AG04450 (cell line): Measurements from ENCODE around the gene LIN37. TPM values are rescaled to one million over a fixed set of nuclear protein-coding genes. Genes with fewer than 3 reads are reported as not detected.

Source experiments
- CTCF ChIA-PET: fragments of 300-600, 350-600 bp; formaldehyde crosslinking; extraction: SDS; loops from one replicate; lab custom pipeline; 2022; ENCODE audit warnings: antibody characterized with exemption, inconsistent platforms; lab: Charles Lee
- POLR2A ChIA-PET: fragments of 350-600 bp; formaldehyde crosslinking; extraction: SDS; loops from one replicate; lab custom pipeline; 2021; ENCODE audit warnings: antibody characterized with exemption, inconsistent platforms; lab: Yijun Ruan, JAX
- DNase-seq: peaks from one replicate; pipeline ENCODE4 v3.0.0-alpha.2; 2011; ENCODE audit warnings: low read depth, low spot score
- H3K27ac ChIP-seq: one replicate; pipeline ENCODE4 v1.5.1; 2012; ENCODE audit warnings: low read depth, low read length, control low read depth
- H3K27me3 ChIP-seq: one replicate; pipeline ENCODE4 v1.6.0; 2012; ENCODE audit warnings: low read length; ENCODE audit not compliant: control insufficient read depth, insufficient read depth
- H3K4me3 ChIP-seq: 2 replicates; pipeline ENCODE4 v1.5.1; 2011; ENCODE audit warnings: mild to moderate bottlenecking, low read depth, low read length, control low read depth
- H3K9me3 ChIP-seq: 2 replicates; pipeline ENCODE4 v1.5.1; 2012; ENCODE audit warnings: low read length; ENCODE audit not compliant: control insufficient read depth, insufficient read depth
- polyA plus RNA-seq: library from polyadenylated mRNA; depleted of rRNA; stranded (reverse); fragments of >200 nt; gene quantifications from 2 replicates; pipeline ENCODE4 v1.2.3, GENCODE V29; 2011
- TF ChIP-seq, protein P1 (sequence below): IDR thresholded peaks from 2 replicates; pipeline ENCODE4 v1.5.1; 2011; ENCODE audit warnings: low read depth, low read length, control low read depth, inconsistent platforms

Gene LIN37
- polyA plus RNA-seq, 1 experiment: 5.5 TPM

- H3K4me3 ChIP-seq: no peak overlapping the region
- ChIA-PET CTCF (no interaction called here), POLR2A (no interaction called here)
- TF ChIP-seq, protein P1, sequence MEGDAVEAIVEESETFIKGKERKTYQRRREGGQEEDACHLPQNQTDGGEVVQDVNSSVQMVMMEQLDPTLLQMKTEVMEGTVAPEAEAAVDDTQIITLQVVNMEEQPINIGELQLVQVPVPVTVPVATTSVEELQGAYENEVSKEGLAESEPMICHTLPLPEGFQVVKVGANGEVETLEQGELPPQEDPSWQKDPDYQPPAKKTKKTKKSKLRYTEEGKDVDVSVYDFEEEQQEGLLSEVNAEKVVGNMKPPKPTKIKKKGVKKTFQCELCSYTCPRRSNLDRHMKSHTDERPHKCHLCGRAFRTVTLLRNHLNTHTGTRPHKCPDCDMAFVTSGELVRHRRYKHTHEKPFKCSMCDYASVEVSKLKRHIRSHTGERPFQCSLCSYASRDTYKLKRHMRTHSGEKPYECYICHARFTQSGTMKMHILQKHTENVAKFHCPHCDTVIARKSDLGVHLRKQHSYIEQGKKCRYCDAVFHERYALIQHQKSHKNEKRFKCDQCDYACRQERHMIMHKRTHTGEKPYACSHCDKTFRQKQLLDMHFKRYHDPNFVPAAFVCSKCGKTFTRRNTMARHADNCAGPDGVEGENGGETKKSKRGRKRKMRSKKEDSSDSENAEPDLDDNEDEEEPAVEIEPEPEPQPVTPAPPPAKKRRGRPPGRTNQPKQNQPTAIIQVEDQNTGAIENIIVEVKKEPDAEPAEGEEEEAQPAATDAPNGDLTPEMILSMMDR: no peak
- DNase-seq: no peak
- no peak overlapping the region for H3K27ac ChIP-seq
- H3K9me3 ChIP-seq: no peaks in the 10 kb centered on the region
- no peaks in the 10 kb centered on the region for H3K27me3 ChIP-seq
Measured at GRCh38 chr19:35789978-35790944, 41.9 kb downstream of the LIN37 start.

DNA sequence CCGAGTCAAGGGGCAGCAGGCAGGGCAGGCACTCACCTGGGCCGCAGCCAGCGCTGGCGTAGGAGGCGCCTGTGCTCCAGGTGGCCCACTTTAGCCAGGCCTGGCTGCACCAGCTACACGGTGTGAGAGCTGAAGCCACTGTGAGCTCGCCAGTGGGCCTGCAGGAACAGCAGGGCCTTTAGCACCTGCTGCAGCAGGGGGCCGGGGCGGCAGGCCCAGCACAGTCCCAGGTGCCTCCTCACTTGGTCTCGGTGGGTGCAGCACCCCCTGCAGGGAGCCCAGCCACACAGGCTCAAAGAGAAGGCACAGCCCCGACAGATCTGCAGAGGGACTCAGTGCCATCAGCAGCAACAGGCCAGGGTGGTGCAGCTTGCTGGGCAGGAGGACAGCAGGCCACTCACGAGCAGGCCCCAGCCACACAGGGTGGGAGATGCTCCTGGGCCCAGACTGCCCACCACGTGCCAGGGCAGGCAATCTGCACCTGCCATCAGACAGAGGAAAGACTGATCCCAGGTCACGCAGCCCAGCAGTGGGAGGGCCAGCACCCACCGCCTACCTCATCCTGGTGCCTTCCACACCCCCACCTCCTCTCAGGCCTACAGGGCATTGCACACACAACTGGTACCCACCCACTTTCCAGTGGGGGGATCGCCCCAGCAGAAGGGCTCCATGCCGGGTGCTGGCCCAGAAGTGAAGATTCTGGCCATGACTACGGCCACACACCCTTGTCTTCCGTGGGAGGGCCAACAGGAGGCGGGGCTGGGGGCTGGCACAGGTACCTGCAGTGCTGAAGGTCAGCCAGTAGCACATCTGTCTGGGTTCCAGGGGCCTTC lies 42.8 kb downstream of the LIN37 start:
- H3K27me3 ChIP-seq: peaks cover 4% of the 10 kb centered on the region
- CTCF ChIA-PET: no interaction called here
- no peak for DNase-seq

DNA sequence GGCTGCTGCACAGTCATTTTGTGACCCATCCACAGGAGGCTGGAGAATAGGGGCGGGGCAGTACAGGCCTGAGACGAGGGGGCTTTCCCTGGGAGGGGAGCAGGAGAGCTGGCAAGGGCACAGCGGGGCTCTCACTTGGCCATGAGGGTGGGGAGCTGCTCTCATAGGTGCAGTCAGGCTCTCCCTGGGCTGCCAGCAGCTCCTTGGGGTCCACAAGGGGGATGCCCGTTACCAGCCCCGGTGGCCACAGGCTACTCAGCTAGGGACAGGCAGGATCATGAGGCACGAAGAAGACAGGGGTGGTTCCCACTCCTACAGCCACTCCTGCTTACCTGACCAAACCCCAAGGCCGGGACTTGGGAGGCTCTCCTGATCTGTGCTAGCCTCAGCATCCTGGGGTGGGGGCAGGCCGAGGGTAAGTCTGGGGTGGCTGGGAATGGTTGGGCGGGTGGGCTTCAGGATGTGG lies 43.5 kb downstream of the LIN37 start:
- POLR2A ChIA-PET: no interaction called here
- TF ChIP-seq, protein P1: no peak
- CTCF ChIA-PET: no interaction called here

More for the DNA sequence above, 42.8 kb downstream of the LIN37 start:
- no peaks in the 10 kb centered on the region for H3K9me3 ChIP-seq
- TF ChIP-seq, protein P1: no peak
- H3K27ac ChIP-seq: no peak overlapping the region
- no peak overlapping the region for H3K4me3 ChIP-seq
- POLR2A ChIA-PET: no interaction called here

GRCh38 chr19:35792312-35792711 lies 43.9 kb downstream of the LIN37 start:
- no peak for DNase-seq
- POLR2A ChIA-PET: no interaction called here
- CTCF ChIA-PET: no interaction called here
- Histone ChIP-seq H3K27ac (no peak overlapping the region), H3K27me3 (peaks cover 13% of the 10 kb centered on the region), H3K4me3 (no peak overlapping the region), H3K9me3 (no peaks in the 10 kb centered on the region)
- TF ChIP-seq, protein P1: no peak

More for the DNA sequence above, 43.5 kb downstream of the LIN37 start:
- no peak overlapping the region for H3K27ac ChIP-seq
- H3K27me3 ChIP-seq: peaks cover 9% of the 10 kb centered on the region
- no peaks in the 10 kb centered on the region for H3K9me3 ChIP-seq
- no peak for DNase-seq
- no peak overlapping the region for H3K4me3 ChIP-seq
